Nephron (organoid): Measurements from ENCODE around the gene BARX2.

ENCODE experiments used
- H3K27ac Mint-ChIP-seq, 3 experiments: 2 replicates each; pipeline ENCODE4 v1.8.0; 2020; ENCODE audit warnings: mixed read lengths in 3 of 3, mild to moderate bottlenecking in 2 of 3, moderate library complexity in 1 of 3
- H3K27me3 Mint-ChIP-seq: 2 replicates; pipeline ENCODE4 v1.8.0; 2021; ENCODE audit warnings: low read depth, mild to moderate bottlenecking, moderate library complexity, mixed read lengths
- H3K36me3 Mint-ChIP-seq: 2 replicates; pipeline ENCODE4 v1.8.0; 2020; ENCODE audit warnings: low read depth, mixed read lengths
- H3K4me1 Mint-ChIP-seq: 2 replicates; pipeline ENCODE4 v1.8.0; 2020; ENCODE audit warnings: mixed read lengths
- H3K4me3 Mint-ChIP-seq, 3 experiments: 2 replicates each; pipeline ENCODE4 v1.8.0; 2020; ENCODE audit warnings: mild to moderate bottlenecking in 3 of 3, mixed read lengths in 3 of 3, moderate library complexity in 2 of 3
- H3K9me3 Mint-ChIP-seq: 2 replicates; pipeline ENCODE4 v1.8.0; 2020; ENCODE audit warnings: mixed read lengths
- TF ChIP-seq, protein P1 (sequence below), 3 experiments: fragments of 200-600 bp; sonication (generic); IDR thresholded peaks; one replicate each; pipeline ENCODE4 v1.5.0; 2021; ENCODE audit warnings: antibody characterized with exemption in 3 of 3; ENCODE audit not compliant: unreplicated experiment in 3 of 3

Gene BARX2

DNA sequence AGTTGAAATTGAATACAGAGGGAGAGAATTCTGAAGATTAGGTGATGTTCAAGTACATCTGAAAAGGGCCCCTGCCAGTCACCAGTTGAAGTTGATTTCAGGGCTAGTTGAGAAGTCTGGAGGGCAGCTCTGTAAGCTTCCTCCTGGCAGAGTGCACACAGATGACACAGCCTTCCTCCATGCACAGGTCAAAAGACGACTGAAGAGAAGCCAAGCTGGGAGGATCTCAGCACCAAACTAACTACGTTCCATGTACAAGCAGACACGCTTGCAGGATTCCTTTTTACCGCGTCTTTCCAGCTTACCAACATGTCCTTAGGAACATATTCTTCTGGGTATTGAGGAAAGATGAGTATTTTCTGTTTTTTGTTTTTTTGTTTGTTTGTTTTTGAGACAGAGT is 7.9 kb downstream of the BARX2 start:
- H3K27ac Mint-ChIP-seq, result no peak overlapping the region
- no peak overlapping the region for H3K4me3 Mint-ChIP-seq
- H3K9me3 Mint-ChIP-seq, result no peaks in the 10 kb centered on the region
- peaks cover 38% of the 10 kb centered on the region for H3K27me3 Mint-ChIP-seq
- no peaks in the 10 kb centered on the region for H3K36me3 Mint-ChIP-seq
- H3K4me1 Mint-ChIP-seq, result peaks cover 23% of the 10 kb centered on the region
- TF ChIP-seq, protein P1, sequence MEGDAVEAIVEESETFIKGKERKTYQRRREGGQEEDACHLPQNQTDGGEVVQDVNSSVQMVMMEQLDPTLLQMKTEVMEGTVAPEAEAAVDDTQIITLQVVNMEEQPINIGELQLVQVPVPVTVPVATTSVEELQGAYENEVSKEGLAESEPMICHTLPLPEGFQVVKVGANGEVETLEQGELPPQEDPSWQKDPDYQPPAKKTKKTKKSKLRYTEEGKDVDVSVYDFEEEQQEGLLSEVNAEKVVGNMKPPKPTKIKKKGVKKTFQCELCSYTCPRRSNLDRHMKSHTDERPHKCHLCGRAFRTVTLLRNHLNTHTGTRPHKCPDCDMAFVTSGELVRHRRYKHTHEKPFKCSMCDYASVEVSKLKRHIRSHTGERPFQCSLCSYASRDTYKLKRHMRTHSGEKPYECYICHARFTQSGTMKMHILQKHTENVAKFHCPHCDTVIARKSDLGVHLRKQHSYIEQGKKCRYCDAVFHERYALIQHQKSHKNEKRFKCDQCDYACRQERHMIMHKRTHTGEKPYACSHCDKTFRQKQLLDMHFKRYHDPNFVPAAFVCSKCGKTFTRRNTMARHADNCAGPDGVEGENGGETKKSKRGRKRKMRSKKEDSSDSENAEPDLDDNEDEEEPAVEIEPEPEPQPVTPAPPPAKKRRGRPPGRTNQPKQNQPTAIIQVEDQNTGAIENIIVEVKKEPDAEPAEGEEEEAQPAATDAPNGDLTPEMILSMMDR (IDR thresholded peaks at IDR 0.05; ENCODE audit: unreplicated experiment in 3 of 3), result no peak

DNA sequence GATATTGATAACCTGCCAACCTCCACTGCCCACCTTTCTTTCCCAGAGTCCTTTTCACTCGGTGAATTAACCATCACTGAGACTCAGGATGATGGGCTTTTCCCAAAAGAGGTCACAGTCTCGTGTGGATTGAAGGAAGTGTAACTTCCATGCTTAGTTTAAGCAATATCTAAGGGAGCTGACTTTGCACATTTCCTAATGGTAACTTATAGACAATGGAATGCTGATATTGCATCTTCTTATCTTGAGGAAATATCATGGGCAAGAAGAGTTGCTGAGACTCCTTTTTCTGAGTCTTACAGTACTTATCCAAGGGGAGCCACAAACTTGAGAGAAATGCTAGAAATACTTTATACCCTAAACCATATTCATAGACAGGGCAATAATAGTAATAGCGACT is 8.8 kb downstream of the BARX2 start:
- Mint-ChIP-seq H3K4me3 (no peak overlapping the region), H3K9me3 (no peaks in the 10 kb centered on the region)

DNA sequence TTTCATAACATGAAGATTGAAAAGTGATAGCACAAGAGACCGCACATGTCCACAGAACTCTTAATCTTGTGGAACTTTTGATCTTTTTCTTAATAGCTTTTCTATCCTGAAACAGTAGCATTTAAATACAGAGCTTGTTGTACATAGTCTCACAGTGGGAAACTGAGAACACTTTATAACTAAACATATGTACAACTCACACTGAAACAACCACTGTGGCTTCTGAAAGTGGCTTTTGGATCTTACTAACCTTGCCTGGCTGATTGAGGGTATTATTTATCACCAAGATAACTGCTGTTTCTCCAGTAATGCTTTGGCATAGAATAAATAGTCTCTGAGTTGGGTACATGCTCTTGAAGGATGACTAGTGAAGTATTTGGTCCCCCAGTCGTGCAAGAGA is 10.2 kb downstream of the BARX2 start:
- Mint-ChIP-seq H3K9me3 (no peaks in the 10 kb centered on the region), H3K36me3 (no peaks in the 10 kb centered on the region), H3K27ac (no peak overlapping the region), H3K4me3 (no peak overlapping the region), H3K4me1 (peaks cover 35% of the 10 kb centered on the region), H3K27me3 (peaks cover 24% of the 10 kb centered on the region)
- TF ChIP-seq, protein P1 (IDR thresholded peaks at IDR 0.05; ENCODE audit: unreplicated experiment in 3 of 3), result no peak

More for the DNA sequence above, 8.8 kb downstream of the BARX2 start:
- peaks cover 23% of the 10 kb centered on the region for H3K4me1 Mint-ChIP-seq
- no peak overlapping the region for H3K27ac Mint-ChIP-seq
- no peaks in the 10 kb centered on the region for H3K36me3 Mint-ChIP-seq
- peaks cover 30% of the 10 kb centered on the region for H3K27me3 Mint-ChIP-seq
- TF ChIP-seq, protein P1 (IDR thresholded peaks at IDR 0.05; ENCODE audit: unreplicated experiment in 3 of 3), result no peak

DNA sequence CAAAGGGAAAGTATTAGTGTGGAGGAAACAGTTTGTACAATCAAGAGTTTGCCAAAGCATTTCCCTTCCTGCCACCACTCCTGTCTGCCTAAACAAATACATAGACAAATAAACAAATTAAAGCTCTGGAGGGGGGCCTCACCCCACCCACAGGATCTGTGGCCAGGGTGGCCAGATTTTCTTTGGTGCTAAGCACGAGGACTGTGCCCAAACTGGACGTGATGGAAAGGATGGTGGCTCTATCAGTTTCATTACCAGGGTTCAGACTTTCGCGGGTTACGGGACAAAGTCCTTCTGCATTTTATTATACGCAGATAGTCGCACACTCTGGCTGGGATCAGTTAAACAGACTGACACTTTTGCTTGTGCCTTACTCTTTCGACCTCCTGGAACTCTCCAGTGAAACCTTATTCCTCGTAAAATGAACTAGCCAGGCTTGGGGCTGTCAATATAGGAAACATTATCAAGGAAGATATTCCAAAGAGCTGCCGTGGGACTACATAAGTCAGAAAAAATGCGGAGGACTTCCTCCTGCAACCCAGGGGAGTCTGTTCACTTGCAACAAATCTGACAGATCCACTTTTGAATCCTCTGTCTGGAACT is 11.2 kb downstream of the BARX2 start:
- Mint-ChIP-seq H3K9me3 (no peaks in the 10 kb centered on the region), H3K27me3 (peaks cover 15% of the 10 kb centered on the region), H3K4me1 (peaks cover 35% of the 10 kb centered on the region), H3K4me3 (no peak overlapping the region), H3K36me3 (no peaks in the 10 kb centered on the region), H3K27ac (peak overlapping the region in 1 of 3 experiments; percentile 8)
- TF ChIP-seq, protein P1 (IDR thresholded peaks at IDR 0.05; ENCODE audit: unreplicated experiment in 3 of 3), result no peak

DNA sequence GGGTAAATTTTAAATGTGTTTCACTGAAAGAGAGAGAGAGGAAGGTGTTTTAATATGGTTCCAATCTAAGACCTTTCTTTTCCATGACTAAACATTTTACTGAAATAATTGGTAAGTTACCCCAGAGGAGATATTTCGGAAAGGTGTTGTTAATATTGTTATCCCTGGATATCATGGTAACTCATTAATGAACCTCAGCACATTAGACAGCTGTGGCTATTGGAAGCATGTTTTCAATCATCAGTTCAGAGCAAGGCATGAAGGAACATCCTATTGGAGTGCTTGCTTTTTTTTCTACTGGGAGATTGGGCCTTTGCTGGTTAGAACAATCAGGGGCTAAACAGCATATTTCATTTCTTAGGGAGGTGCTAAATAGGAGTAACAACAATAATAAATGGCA is 11.8 kb downstream of the BARX2 start:
- Mint-ChIP-seq H3K4me1 (peaks cover 35% of the 10 kb centered on the region), H3K27ac (no peak overlapping the region), H3K27me3 (peaks cover 15% of the 10 kb centered on the region), H3K36me3 (no peaks in the 10 kb centered on the region), H3K9me3 (no peaks in the 10 kb centered on the region), H3K4me3 (no peak overlapping the region)
- TF ChIP-seq, protein P1 (IDR thresholded peaks at IDR 0.05; ENCODE audit: unreplicated experiment in 3 of 3), result no peak

DNA sequence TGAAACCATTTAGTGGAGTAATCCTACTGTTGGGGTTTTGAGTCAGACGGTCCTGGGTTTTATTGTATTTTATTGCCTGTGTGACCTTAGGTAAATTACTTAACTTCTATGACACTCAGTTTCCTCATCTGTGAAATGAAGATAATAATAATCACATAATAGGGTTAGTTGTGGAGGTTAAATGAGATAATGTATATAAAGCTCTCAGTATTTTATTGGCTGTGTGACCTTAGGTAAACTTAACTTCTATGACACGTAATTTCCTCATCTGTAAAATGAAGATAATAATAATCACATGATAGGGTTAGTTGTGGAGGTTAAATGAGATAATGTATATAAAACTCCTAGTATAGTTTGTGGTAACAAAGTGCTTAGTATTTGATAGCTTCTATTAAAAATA is 13.2 kb downstream of the BARX2 start:
- Mint-ChIP-seq H3K4me3 (no peak overlapping the region), H3K9me3 (no peaks in the 10 kb centered on the region), H3K27me3 (peaks cover 12% of the 10 kb centered on the region), H3K36me3 (no peaks in the 10 kb centered on the region), H3K4me1 (peaks cover 35% of the 10 kb centered on the region), H3K27ac (no peak overlapping the region)
- TF ChIP-seq, protein P1 (IDR thresholded peaks at IDR 0.05; ENCODE audit: unreplicated experiment in 3 of 3), result no peak
